ENCODE results near the gene HSD17B8.

DNA sequence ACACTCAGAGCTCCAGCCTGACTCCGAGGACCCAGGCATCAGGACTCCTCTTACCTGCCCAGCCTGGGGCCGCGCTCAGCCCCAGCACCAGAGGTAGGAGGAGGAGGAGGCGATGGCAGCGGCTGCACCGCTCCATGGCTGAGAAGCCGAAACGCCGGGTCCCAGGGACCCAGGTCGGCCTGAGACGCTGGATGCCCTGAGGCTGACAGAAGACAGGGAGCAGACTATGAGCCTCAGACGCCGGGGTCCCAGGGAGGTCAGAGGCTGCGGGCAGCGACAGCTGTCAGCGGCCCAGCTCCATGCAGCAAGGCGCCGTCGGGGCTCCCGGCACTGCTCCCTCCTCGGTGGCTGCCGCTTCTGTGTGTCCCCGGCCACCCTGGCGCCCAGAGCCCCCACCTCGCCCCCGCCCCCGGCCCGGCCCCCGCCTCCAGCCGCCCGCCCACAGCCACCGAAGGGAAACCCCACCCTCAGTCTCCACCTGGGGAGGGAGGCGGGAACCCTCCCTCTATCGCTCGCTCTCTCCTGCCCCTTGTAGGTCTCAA lies 12.3 kb upstream of the HSD17B8 start, which contains the start of gene COL11A2:
- TF ChIP-seq, protein P1, sequence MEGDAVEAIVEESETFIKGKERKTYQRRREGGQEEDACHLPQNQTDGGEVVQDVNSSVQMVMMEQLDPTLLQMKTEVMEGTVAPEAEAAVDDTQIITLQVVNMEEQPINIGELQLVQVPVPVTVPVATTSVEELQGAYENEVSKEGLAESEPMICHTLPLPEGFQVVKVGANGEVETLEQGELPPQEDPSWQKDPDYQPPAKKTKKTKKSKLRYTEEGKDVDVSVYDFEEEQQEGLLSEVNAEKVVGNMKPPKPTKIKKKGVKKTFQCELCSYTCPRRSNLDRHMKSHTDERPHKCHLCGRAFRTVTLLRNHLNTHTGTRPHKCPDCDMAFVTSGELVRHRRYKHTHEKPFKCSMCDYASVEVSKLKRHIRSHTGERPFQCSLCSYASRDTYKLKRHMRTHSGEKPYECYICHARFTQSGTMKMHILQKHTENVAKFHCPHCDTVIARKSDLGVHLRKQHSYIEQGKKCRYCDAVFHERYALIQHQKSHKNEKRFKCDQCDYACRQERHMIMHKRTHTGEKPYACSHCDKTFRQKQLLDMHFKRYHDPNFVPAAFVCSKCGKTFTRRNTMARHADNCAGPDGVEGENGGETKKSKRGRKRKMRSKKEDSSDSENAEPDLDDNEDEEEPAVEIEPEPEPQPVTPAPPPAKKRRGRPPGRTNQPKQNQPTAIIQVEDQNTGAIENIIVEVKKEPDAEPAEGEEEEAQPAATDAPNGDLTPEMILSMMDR (IDR thresholded peaks at IDR 0.05): no peak
- TF ChIP-seq POLR2AphosphoS5 (IDR thresholded peaks at IDR 0.05) (no peak), POLR2A (IDR thresholded peaks at IDR 0.05) (no peak)
